Heart left ventricle (tissue), 13 donors: ENCODE data around the gene TNKS1BP1.

ENCODE experiments used
- POLR2A ChIP-seq, 2 donors: fragments of 450-650 bp; IDR thresholded peaks; one replicate each; pipeline ENCODE4 v1.6.1; 2017; ENCODE audit warnings: antibody characterized with exemption in 2 of 2, mild to moderate bottlenecking in 2 of 2, moderate library complexity in 2 of 2
- TF ChIP-seq, protein P1 (sequence below), 12 donors: fragments of 200-600 bp; sonication (generic) in 4 of 12; IDR thresholded peaks; one replicate each; pipeline versions ENCODE4 v1.5.0 to v1.8.0; 2018 to 2022; ENCODE audit warnings: antibody characterized with exemption in 12 of 12, mild to moderate bottlenecking in 5 of 12
- donor health status: ischemic (EF 13 %, LVEDD 7.1; RV severe dilation, severe dysfunction).
- donor health status: DM: no; HTN: yes; CAD: no.
- donor health status: DM: no; HTN: no; CAD: no.
- donor health status: ischemic (EF 25% LVEDD 6.9; RV normal size, moderate dysfunction).
- donor health status: ischemic (EF 25% LVEDD 5.7; RV mildly dilated, moderate dysfunction).
- donor health status: ischemic (EF 35%, LVEDD 5.7; RV mildly dilated, moderate dysfunction).
- donor health status: nonischemic (EF 11% LVEDD 7.7; RV severe dilation, severe dysfunction).
- donor health status: DM: yes; HTN: yes; CAD: no.
- donor health status: PGD.
- donor health status: ischemic (EF 29% LVEDD 5.4; RV normal size, mild dysfunction).
- donor health status: nonischemic (EF 23%, LVEDD 6.1; RV moderate dilation, normal function).

DNA sequence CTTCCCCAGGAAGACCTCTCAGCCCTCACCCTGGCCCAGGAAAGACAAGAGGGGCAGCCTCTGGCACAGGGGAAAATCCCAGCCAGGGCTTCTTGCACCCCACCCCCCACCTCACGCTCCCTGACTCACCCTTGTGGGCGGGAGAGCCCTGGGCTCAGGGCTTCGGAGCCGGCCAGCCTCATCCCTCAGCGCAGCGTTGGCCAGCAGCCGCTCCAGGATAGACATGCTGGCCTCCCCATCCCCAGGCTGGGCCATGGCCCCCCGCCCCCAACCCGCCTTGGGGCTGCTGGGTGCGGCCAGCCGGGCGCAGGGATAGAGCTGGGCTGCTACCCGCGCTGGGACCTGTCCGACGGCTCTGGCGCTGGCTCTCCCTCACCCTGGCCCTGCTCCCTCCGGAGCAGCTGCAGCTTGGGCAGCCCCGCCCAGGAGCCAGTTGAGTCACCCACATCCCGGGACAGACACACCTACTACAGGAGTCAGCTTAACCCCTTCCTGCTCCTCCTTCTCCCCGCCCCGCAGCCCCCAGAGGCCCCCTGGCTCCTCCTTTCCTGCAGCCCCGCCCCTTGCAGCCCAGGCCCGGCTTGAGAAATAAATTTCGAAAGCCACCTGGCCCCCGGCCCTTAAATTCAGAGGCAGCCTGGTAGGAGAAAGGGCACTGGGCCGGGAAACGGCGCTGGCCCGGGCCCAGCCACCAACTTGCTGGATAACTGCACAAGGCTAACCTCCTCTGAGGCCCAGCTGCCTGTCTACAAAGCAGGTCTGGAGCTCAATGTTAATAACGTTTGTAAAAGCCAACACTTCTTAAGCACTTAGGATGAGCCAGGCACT, 13.4 kb downstream of the TNKS1BP1 start:
- TF ChIP-seq, protein P1, sequence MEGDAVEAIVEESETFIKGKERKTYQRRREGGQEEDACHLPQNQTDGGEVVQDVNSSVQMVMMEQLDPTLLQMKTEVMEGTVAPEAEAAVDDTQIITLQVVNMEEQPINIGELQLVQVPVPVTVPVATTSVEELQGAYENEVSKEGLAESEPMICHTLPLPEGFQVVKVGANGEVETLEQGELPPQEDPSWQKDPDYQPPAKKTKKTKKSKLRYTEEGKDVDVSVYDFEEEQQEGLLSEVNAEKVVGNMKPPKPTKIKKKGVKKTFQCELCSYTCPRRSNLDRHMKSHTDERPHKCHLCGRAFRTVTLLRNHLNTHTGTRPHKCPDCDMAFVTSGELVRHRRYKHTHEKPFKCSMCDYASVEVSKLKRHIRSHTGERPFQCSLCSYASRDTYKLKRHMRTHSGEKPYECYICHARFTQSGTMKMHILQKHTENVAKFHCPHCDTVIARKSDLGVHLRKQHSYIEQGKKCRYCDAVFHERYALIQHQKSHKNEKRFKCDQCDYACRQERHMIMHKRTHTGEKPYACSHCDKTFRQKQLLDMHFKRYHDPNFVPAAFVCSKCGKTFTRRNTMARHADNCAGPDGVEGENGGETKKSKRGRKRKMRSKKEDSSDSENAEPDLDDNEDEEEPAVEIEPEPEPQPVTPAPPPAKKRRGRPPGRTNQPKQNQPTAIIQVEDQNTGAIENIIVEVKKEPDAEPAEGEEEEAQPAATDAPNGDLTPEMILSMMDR (IDR thresholded peaks at IDR 0.05), result no peak
- peak in 1 of 2 donors; percentile 75 for TF ChIP-seq POLR2A (IDR thresholded peaks at IDR 0.05)
